Neural crest cell (in vitro differentiated cells): ENCODE results near the gene HOXA3. TPM values are rescaled to one million over a fixed set of nuclear protein-coding genes. Genes with fewer than 3 reads are reported as not detected.

Source experiments
- DNase-seq: peaks from one replicate; pipeline ENCODE4 v3.0.0; 2021; ENCODE audit warnings: low read depth, mixed read lengths, low spot score
- H3K27ac Mint-ChIP-seq: one replicate; pipeline ENCODE4 v1.8.0; 2021; ENCODE audit warnings: mild to moderate bottlenecking, mixed read lengths; ENCODE audit not compliant: unreplicated experiment
- H3K27me3 Mint-ChIP-seq: 2 replicates; pipeline ENCODE4 v1.8.0; 2021; ENCODE audit warnings: low read depth, mild to moderate bottlenecking, mixed read lengths
- H3K36me3 Mint-ChIP-seq: 2 replicates; pipeline ENCODE4 v1.8.0; 2021; ENCODE audit warnings: low read depth, mild to moderate bottlenecking, mixed read lengths
- H3K4me1 Mint-ChIP-seq: 2 replicates; pipeline ENCODE4 v1.8.0; 2021; ENCODE audit warnings: mixed read lengths
- H3K4me3 Mint-ChIP-seq: one replicate; pipeline ENCODE4 v1.8.0; 2021; ENCODE audit warnings: mild to moderate bottlenecking, mixed read lengths
- H3K9me3 Mint-ChIP-seq: 2 replicates; pipeline ENCODE4 v1.8.0; 2021; ENCODE audit warnings: mixed read lengths
- CTCF ChIP-seq: fragments of 200-600 bp; sonication (generic); conservative IDR thresholded peaks from 2 replicates; pipeline ENCODE4 v1.5.0; 2021; ENCODE audit warnings: antibody characterized with exemption, mild to moderate bottlenecking
- total RNA-seq: library from RNA; stranded (reverse); gene quantifications from 2 replicates; pipeline ENCODE4 v1.2.1, GENCODE V29; 2021

Gene HOXA3
- total RNA-seq, 1 donor from 2014 or later = 10.6 TPM

GRCh38 chr7:27101957-27102580 is 50.3 kb downstream of the HOXA3 start:
- H3K4me3 Mint-ChIP-seq = peak overlapping the region; percentile 99
- H3K36me3 Mint-ChIP-seq = peaks cover 33% of the 10 kb centered on the region
- no peak for TF ChIP-seq CTCF
- H3K27ac Mint-ChIP-seq = peak overlapping the region; percentile 99
- no peaks in the 10 kb centered on the region for H3K9me3 Mint-ChIP-seq
- DNase-seq = no peak
- peaks cover 98% of the 10 kb centered on the region for H3K27me3 Mint-ChIP-seq
- peaks cover 85% of the 10 kb centered on the region for H3K4me1 Mint-ChIP-seq

- H3K4me3 Mint-ChIP-seq = peak overlapping the region; percentile 99
These were observed 51.0 kb downstream of the HOXA3 start for GRCh38 chr7:27101171-27101956.

GRCh38 chr7:27100694-27101170 is 51.7 kb downstream of the HOXA3 start:
- DNase-seq = no peak
- peak overlapping the region; percentile 99 for H3K27ac Mint-ChIP-seq
- H3K36me3 Mint-ChIP-seq = peaks cover 34% of the 10 kb centered on the region
- no peak for TF ChIP-seq CTCF
- H3K4me1 Mint-ChIP-seq = peaks cover 78% of the 10 kb centered on the region
- H3K27me3 Mint-ChIP-seq = peaks cover 94% of the 10 kb centered on the region
- H3K4me3 Mint-ChIP-seq = peak overlapping the region; percentile 99
- H3K9me3 Mint-ChIP-seq = no peaks in the 10 kb centered on the region

More at GRCh38 chr7:27101171-27101956, 51.0 kb downstream of the HOXA3 start:
- H3K9me3 Mint-ChIP-seq = no peaks in the 10 kb centered on the region
- H3K4me1 Mint-ChIP-seq = peaks cover 82% of the 10 kb centered on the region
- no peak for TF ChIP-seq CTCF
- peak overlapping the region; percentile 99 for H3K27ac Mint-ChIP-seq
- peaks cover 34% of the 10 kb centered on the region for H3K36me3 Mint-ChIP-seq
- no peak for DNase-seq
- H3K27me3 Mint-ChIP-seq = peaks cover 97% of the 10 kb centered on the region

GRCh38 chr7:27099453-27100370 is 52.7 kb downstream of the HOXA3 start:
- Mint-ChIP-seq H3K36me3 (peaks cover 36% of the 10 kb centered on the region), H3K27me3 (peaks cover 94% of the 10 kb centered on the region), H3K27ac (peak overlapping the region; percentile 99), H3K9me3 (no peaks in the 10 kb centered on the region), H3K4me1 (peaks cover 80% of the 10 kb centered on the region), H3K4me3 (peak overlapping the region; percentile 99)
- TF ChIP-seq CTCF = no peak
- DNase-seq = no peak
